HEK293 (cell line): Measurements from ENCODE around the gene ZSWIM6.

Source experiments
- CTCF ChIA-PET: fragments of 350-600 bp; formaldehyde crosslinking; extraction: SDS; loops from one replicate; lab custom pipeline; 2021; ENCODE audit warnings: antibody characterized with exemption; lab: Yijun Ruan, JAX
- POLR2A ChIA-PET: fragments of 300-600 bp; formaldehyde crosslinking; extraction: SDS; loops from one replicate; lab custom pipeline; 2020; ENCODE audit warnings: antibody characterized with exemption, inconsistent platforms; lab: Yijun Ruan, JAX
- H3K27ac ChIP-seq: fragments of 200-500 bp; sonication (Bioruptor generic); 2 replicates; pipeline ENCODE4 v1.5.1; 2014; ENCODE audit warnings: low read depth, low read length, control low read depth, inconsistent platforms; ENCODE audit errors: extremely low read depth
- H3K36me3 ChIP-seq, 2 experiments: fragments of 200-500 bp in 1 of 2; sonication (Bioruptor generic) in 1 of 2; 1 replicate in 1 of 2; 2 replicates in 1 of 2; pipeline ENCODE4 v1.5.1; 2014 to 2017; ENCODE audit warnings: inconsistent platforms in 2 of 2, low read length in 2 of 2; ENCODE audit not compliant: control insufficient read depth in 2 of 2, insufficient read depth in 1 of 2
- H3K4me1 ChIP-seq: fragments of 200-500 bp; sonication (Bioruptor generic); 2 replicates; pipeline ENCODE4 v1.5.1; 2014; ENCODE audit warnings: mild to moderate bottlenecking, low read length, inconsistent platforms; ENCODE audit not compliant: control insufficient read depth, insufficient read depth
- H3K4me3 ChIP-seq: 2 replicates; pipeline ENCODE4 v1.5.1; 2011; ENCODE audit warnings: low read depth, mild to moderate bottlenecking, control low read depth, low read length, moderate library complexity
- H3K9me3 ChIP-seq: fragments of 200-500 bp; sonication (Bioruptor generic); 2 replicates; pipeline ENCODE4 v1.5.1; 2014; ENCODE audit warnings: low read depth, low read length, inconsistent platforms; ENCODE audit not compliant: control insufficient read depth, insufficient read depth
- GLIS1 ChIP-seq: fragments of 450-650 bp; formaldehyde crosslinking; IDR thresholded peaks from 2 replicates; pipeline ENCODE4 v1.5.1; 2016; ENCODE audit warnings: missing biosample characterization, missing genetic modification characterization
- HOXC10 ChIP-seq: sonication (generic); formaldehyde crosslinking; IDR thresholded peaks from 2 replicates; pipeline ENCODE4 v1.8.1; 2023; ENCODE audit warnings: mild to moderate bottlenecking, missing genetic modification reagents
- HOXD13 ChIP-seq: sonication (generic); formaldehyde crosslinking; IDR thresholded peaks from 2 replicates; pipeline ENCODE4 v1.8.0; 2022; ENCODE audit warnings: missing genetic modification reagents, borderline replicate concordance
- MYNN ChIP-seq: fragments of 450-650 bp; formaldehyde crosslinking; IDR thresholded peaks from 2 replicates; pipeline ENCODE4 v1.5.1; 2016; ENCODE audit warnings: missing biosample characterization, missing genetic modification characterization, borderline replicate concordance
- ZNF202 ChIP-seq: fragments of 450-650 bp; formaldehyde crosslinking; IDR thresholded peaks from 2 replicates; pipeline ENCODE4 v1.5.1; 2016; ENCODE audit warnings: missing biosample characterization, missing genetic modification characterization, borderline replicate concordance
- ZNF362 ChIP-seq: fragments of 450-650 bp; formaldehyde crosslinking; IDR thresholded peaks from 2 replicates; pipeline ENCODE4 v1.5.1; 2016; ENCODE audit warnings: missing biosample characterization, missing genetic modification characterization
- ZNF366 ChIP-seq: fragments of 450-650 bp; formaldehyde crosslinking; conservative IDR thresholded peaks from 2 replicates; pipeline ENCODE4 v1.5.1; 2016; ENCODE audit warnings: missing biosample characterization, missing genetic modification characterization
- ZNF514 ChIP-seq: fragments of 450-650 bp; formaldehyde crosslinking; IDR thresholded peaks from 2 replicates; pipeline ENCODE4 v1.5.1; 2016; ENCODE audit warnings: missing biosample characterization, missing genetic modification characterization
- ZNF518A ChIP-seq: fragments of 450-650 bp; formaldehyde crosslinking; conservative IDR thresholded peaks from 2 replicates; pipeline ENCODE4 v1.5.1; 2016; ENCODE audit warnings: low read depth, missing biosample characterization, missing genetic modification characterization
- ZNF549 ChIP-seq: fragments of 450-650 bp; IDR thresholded peaks from 2 replicates; pipeline ENCODE4 v1.5.1; 2018; ENCODE audit warnings: missing biosample characterization, missing genetic modification characterization, mild to moderate bottlenecking, inconsistent platforms, moderate library complexity
- ZNF626 ChIP-seq: fragments of 450-650 bp; sonication (Bioruptor Pico); formaldehyde crosslinking; IDR thresholded peaks from 2 replicates; pipeline ENCODE4 v1.5.1; 2018; ENCODE audit warnings: missing biosample characterization, missing genetic modification characterization, inconsistent platforms
- ZNF658 ChIP-seq: fragments of 450-650 bp; formaldehyde crosslinking; IDR thresholded peaks from 2 replicates; pipeline ENCODE4; 2016; ENCODE audit warnings: missing biosample characterization, missing genetic modification characterization
- ZNF701 ChIP-seq: fragments of 450-650 bp; formaldehyde crosslinking; IDR thresholded peaks from 2 replicates; pipeline ENCODE4 v1.5.1; 2016; ENCODE audit warnings: missing biosample characterization, missing genetic modification characterization
- ZSCAN30 ChIP-seq: fragments of 450-650 bp; IDR thresholded peaks from 2 replicates; pipeline ENCODE4 v1.5.1; 2018; ENCODE audit warnings: missing biosample characterization, mild to moderate bottlenecking, missing genetic modification characterization, moderate library complexity
- TF ChIP-seq, protein P1 (sequence below): fragments of 450-650 bp; formaldehyde crosslinking; IDR thresholded peaks from 2 replicates; pipeline ENCODE4 v1.5.1; 2016; ENCODE audit warnings: missing biosample characterization, missing genetic modification characterization, borderline replicate concordance
- TF ChIP-seq, protein P2 (sequence below): fragments of 450-650 bp; formaldehyde crosslinking; IDR thresholded peaks from 2 replicates; pipeline ENCODE4 v1.5.1; 2016; ENCODE audit warnings: missing biosample characterization, missing genetic modification characterization

The ZSWIM6 gene

DNA sequence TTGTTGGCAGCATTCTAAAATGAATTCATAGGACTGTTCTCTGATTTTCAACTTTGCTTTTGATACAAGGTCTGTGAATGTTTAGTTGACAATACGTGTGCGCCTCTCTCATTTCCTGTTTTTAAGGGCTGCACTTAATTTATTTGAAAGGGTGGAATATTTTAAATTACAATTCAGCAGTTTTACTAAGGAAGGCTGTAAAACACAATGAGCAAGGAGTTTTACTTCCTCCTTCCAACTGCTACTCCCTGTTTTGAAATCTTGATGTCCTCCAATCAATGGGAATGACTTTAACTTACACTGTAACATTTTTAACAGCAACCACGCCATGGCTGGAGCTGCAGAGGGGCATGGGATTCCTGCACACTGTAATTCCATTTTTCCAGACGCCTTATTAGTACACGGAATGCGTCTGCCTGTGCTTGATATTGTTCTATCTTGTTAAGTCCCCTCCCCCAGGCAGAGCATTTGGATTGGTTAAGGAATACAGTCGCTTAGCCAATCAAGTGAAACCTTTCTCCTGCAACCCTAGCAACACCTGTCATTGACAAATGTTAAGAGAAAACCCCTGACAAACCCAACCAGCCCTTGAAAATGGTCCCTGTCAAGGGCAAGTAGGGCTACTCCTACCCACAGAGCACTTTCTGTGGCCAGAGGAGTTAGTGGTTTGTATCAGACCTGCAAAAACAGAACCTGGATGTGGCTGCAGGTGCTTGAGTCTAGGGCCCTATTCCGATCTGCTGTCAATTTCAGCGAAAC, 12.5 kb upstream of the ZSWIM6 start (continued):
- TF ChIP-seq HOXC10 (CRISPR knock-in tag) (no peak), HOXD13 (no peak), ZNF362 (tag by site-specific recombination) (no peak)
- TF ChIP-seq, all 188 proteins: peak for 0

GRCh38 chr5:61320860-61321259, 11.2 kb upstream of the ZSWIM6 start:
- Histone ChIP-seq H3K4me1 (peaks cover 5% of the 10 kb centered on the region; the same call in 1 of the 2 replicates), H3K9me3 (no peaks in the 10 kb centered on the region), H3K27ac (no peak overlapping the region), H3K36me3 (no peaks in the 10 kb centered on the region), H3K4me3 (no peak overlapping the region)
- no peak for TF ChIP-seq ZNF658 (tag by site-specific recombination)
- no peak for TF ChIP-seq GLIS1
- no peak for TF ChIP-seq ZNF514 (tag by site-specific recombination)
- CTCF ChIA-PET = interaction anchor here (0.6 to 1.2 kb wide), 4 partner anchors 9 to 384 kb away, joined by 3 to 5 read pairs (median 3); no protein-coding TSS in a partner anchor
- POLR2A ChIA-PET = interaction anchor here (2.6 kb wide), 1 partner anchor 10 kb away, joined by 12 read pairs; the partner anchor contains the start of gene ZSWIM6

DNA sequence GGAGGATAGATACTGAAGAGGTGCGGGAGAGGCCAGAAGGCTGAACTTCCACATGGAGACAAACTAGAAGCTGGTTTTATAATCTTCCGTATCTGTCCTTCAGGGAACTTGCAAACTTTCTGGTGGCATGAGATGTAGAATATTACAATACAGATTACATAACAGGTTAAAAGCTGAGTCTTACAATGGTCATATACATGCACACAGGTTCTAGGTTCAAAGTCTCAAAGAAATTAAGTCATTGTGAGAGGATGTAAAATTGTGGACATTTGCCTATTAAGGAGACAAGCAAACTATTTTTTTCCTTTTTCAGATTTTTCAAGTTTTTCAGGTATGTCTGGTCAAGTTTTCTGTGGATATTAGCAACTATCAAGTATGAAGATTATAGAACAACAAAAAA, 10.4 kb upstream of the ZSWIM6 start:
- Histone ChIP-seq H3K36me3 (no peaks in the 10 kb centered on the region), H3K4me1 (peaks cover 5% of the 10 kb centered on the region; the same call in 1 of the 2 replicates), H3K4me3 (no peak overlapping the region), H3K27ac (no peak overlapping the region), H3K9me3 (no peaks in the 10 kb centered on the region)
- ChIA-PET CTCF (interaction anchor here (0.8 to 1.2 kb wide), 3 partner anchors 9 to 337 kb away, joined by 3 read pairs; no protein-coding TSS in a partner anchor), POLR2A (interaction anchor here (2.6 kb wide), 1 partner anchor 9 kb away, joined by 12 read pairs; the partner anchor contains the start of gene ZSWIM6)
- no peak for TF ChIP-seq MYNN (tag by site-specific recombination)
- TF ChIP-seq ZNF202 (tag by site-specific recombination) = no peak
- TF ChIP-seq ZSCAN30 (tag by site-specific recombination) = no peak
- TF ChIP-seq, protein P1, sequence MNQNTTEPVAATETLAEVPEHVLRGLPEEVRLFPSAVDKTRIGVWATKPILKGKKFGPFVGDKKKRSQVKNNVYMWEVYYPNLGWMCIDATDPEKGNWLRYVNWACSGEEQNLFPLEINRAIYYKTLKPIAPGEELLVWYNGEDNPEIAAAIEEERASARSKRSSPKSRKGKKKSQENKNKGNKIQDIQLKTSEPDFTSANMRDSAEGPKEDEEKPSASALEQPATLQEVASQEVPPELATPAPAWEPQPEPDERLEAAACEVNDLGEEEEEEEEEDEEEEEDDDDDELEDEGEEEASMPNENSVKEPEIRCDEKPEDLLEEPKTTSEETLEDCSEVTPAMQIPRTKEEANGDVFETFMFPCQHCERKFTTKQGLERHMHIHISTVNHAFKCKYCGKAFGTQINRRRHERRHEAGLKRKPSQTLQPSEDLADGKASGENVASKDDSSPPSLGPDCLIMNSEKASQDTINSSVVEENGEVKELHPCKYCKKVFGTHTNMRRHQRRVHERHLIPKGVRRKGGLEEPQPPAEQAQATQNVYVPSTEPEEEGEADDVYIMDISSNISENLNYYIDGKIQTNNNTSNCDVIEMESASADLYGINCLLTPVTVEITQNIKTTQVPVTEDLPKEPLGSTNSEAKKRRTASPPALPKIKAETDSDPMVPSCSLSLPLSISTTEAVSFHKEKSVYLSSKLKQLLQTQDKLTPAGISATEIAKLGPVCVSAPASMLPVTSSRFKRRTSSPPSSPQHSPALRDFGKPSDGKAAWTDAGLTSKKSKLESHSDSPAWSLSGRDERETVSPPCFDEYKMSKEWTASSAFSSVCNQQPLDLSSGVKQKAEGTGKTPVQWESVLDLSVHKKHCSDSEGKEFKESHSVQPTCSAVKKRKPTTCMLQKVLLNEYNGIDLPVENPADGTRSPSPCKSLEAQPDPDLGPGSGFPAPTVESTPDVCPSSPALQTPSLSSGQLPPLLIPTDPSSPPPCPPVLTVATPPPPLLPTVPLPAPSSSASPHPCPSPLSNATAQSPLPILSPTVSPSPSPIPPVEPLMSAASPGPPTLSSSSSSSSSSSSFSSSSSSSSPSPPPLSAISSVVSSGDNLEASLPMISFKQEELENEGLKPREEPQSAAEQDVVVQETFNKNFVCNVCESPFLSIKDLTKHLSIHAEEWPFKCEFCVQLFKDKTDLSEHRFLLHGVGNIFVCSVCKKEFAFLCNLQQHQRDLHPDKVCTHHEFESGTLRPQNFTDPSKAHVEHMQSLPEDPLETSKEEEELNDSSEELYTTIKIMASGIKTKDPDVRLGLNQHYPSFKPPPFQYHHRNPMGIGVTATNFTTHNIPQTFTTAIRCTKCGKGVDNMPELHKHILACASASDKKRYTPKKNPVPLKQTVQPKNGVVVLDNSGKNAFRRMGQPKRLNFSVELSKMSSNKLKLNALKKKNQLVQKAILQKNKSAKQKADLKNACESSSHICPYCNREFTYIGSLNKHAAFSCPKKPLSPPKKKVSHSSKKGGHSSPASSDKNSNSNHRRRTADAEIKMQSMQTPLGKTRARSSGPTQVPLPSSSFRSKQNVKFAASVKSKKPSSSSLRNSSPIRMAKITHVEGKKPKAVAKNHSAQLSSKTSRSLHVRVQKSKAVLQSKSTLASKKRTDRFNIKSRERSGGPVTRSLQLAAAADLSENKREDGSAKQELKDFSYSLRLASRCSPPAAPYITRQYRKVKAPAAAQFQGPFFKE (tag by site-specific recombination) = no peak
- TF ChIP-seq ZNF549 (tag by site-specific recombination) = no peak
- TF ChIP-seq ZNF658 (tag by site-specific recombination) = no peak
- TF ChIP-seq ZNF518A (tag by site-specific recombination) = no peak
- no peak for TF ChIP-seq ZNF626 (tag by site-specific recombination)
- no peak for TF ChIP-seq ZNF366 (tag by site-specific recombination)
- no peak for TF ChIP-seq ZNF701
- TF ChIP-seq, protein P2, sequence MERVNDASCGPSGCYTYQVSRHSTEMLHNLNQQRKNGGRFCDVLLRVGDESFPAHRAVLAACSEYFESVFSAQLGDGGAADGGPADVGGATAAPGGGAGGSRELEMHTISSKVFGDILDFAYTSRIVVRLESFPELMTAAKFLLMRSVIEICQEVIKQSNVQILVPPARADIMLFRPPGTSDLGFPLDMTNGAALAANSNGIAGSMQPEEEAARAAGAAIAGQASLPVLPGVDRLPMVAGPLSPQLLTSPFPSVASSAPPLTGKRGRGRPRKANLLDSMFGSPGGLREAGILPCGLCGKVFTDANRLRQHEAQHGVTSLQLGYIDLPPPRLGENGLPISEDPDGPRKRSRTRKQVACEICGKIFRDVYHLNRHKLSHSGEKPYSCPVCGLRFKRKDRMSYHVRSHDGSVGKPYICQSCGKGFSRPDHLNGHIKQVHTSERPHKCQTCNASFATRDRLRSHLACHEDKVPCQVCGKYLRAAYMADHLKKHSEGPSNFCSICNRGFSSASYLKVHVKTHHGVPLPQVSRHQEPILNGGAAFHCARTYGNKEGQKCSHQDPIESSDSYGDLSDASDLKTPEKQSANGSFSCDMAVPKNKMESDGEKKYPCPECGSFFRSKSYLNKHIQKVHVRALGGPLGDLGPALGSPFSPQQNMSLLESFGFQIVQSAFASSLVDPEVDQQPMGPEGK (tag by site-specific recombination) = no peak
